WI38 (cell line): ENCODE measurements around the gene TOP2B.

ENCODE experiments used
- H3K4me3 ChIP-seq: 2 replicates; pipeline ENCODE4 v1.5.1; 2011; ENCODE audit warnings: low read depth, mild to moderate bottlenecking, control low read depth, low read length
- CTCF ChIP-seq: IDR thresholded peaks from 2 replicates; pipeline ENCODE4 v1.5.1; 2012; ENCODE audit warnings: low read depth, mild to moderate bottlenecking, control low read depth, low read length

Gene TOP2B

GRCh38 chr3:25575001-25575400, 89.7 kb downstream of the TOP2B start:
- no peak for TF ChIP-seq CTCF
- no peak overlapping the region for H3K4me3 ChIP-seq

GRCh38 chr3:25574172-25574765, 90.4 kb downstream of the TOP2B start:
- TF ChIP-seq CTCF: no peak
- no peak overlapping the region for H3K4me3 ChIP-seq

GRCh38 chr3:25573386-25574171, 91.1 kb downstream of the TOP2B start:
- no peak for TF ChIP-seq CTCF
- H3K4me3 ChIP-seq: 0 out of 2 replicates have a peak overlapping the region, but pooled peaks have one; percentile 5

GRCh38 chr3:25572919-25573385, 91.8 kb downstream of the TOP2B start:
- H3K4me3 ChIP-seq: no peak overlapping the region
- TF ChIP-seq CTCF: no peak

- no peak for TF ChIP-seq CTCF
- no peak overlapping the region for H3K4me3 ChIP-seq
These were observed 92.4 kb downstream of the TOP2B start for GRCh38 chr3:25572336-25572735.

GRCh38 chr3:25571285-25571684, 93.4 kb downstream of the TOP2B start:
- no peak overlapping the region for H3K4me3 ChIP-seq
- no peak for TF ChIP-seq CTCF

- no peak for TF ChIP-seq CTCF
- no peak overlapping the region for H3K4me3 ChIP-seq
These were observed 96.1 kb downstream of the TOP2B start for GRCh38 chr3:25568525-25569078.
